GM19025 (cell line): ENCODE measurements around the gene SNRPA.
A peak's percentile ranks its signal among the peaks of the same experiment; 100 is the strongest.
"Not testable (repeated sequence)": the region's sequence is repeated elsewhere in the genome, so short reads cannot be mapped to it uniquely, and the experiment has no call there.

ENCODE experiments used
- ATAC-seq: cut with Tn5 transposase; IDR thresholded peaks from one replicate; pipeline ENCODE4 v1.9.1; 2021; ENCODE audit warnings: mild to moderate bottlenecking, low read depth, moderate library complexity; ENCODE audit not compliant: unreplicated experiment

SNRPA gene

DNA sequence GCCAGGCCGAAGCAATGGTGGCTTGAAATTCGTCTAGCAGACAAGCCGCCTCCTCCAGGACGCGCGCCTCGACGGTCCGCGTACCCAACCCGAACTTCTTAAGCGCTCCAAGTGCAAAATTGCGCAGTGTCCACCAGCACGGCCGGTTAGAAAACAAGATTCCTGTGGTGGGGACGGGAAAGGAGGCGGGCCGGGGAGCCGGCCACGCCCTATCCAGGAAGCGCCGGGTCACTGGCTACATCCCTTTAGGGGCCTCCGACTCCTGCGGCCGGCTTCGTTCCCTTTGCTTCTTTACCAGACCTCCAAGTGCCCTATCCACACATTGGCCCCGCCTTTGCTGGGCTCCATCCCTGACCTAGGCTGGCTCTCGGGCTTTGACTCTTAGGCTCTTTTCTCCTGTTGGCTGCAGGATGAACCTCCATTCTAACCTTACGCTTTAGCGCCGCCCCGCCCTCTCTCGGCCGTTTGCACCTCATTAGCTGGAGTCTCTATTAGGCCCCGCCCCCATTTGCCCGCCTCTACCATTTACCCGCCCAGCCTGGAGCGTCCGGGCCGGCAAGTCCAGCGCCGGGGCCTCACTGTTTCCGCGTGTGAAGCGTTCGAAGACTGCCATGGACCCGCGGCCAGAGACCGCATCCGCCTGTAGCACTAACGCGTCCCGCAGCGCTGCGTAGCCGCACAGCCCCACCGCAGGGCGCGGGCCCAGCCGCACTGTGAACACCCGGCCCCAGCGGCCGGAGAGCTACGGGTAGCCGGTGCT lies 59.8 kb downstream of the SNRPA start:
- peak; percentile 62 for ATAC-seq

DNA sequence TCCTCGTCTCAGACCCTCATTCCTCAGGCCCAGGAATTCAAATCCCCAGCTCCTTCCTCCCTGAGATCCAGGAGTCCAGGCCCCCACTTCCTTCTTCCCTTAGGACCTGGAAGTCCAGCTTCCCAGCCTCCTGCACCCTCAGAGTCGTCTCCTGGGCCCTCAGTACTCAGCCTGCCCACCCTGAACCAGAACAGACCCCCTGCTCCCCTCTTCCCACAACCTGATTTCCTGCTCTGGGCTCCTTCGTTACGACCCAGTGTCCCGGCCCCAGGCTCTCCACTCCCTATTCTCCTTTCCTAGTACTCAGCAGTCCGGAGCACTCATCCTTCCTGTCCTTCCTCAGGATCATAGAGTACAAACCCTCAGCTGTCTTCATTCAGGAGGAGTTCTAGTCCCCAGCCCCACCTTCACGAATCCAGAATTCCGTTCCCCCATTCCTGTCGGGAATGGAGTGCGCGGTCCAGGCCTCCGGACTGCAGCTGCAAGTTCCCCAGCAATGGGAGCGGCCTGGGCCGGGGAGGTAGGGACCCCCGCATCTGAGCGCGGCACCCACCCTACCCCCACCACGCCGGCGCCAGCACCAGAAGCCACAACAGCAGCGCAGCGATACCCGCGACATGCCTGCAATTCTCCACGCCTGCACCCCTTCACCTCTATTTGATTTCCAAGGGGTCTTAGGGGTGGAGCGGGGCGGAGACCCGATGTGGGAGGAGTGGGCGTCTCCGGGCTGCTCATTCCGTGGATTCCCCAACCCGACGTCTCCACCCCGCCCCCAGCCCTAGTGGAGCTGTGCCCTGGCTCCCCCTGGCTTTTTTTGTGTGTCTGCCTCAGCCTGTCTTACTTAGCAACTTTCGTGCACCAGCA lies 60.7 kb downstream of the SNRPA start:
- no peak for ATAC-seq

- ATAC-seq, result not testable (repeated sequence)
These were observed 61.6 kb downstream of the SNRPA start for GRCh38 chr19:40812571-40812970.

DNA sequence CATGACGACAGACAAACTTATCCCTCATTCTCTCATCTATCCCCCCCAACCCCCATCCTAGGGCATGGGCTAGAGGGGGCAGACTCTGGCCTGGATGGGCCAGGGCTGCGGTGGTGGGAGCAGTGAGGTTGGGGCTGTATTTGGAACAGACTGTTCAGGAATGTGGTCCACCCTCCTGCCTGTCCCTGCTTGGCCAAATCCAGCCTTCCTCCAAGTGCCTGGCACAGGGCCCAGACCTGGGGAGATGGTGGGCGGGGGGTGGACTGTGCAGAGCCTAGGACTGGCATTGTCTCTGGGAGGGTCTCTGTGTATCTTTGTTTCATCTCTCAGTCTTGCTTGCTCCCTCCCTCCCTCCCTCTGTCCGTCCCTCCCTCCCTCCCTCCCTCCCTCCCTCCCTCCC lies 62.2 kb downstream of the SNRPA start:
- no peak for ATAC-seq
